HepG2 (cell line): ENCODE data around the gene FAM174C. TPM values are rescaled to one million over a fixed set of nuclear protein-coding genes. Genes with fewer than 3 reads are reported as not detected.
A peak's percentile ranks its signal among the peaks of the same experiment; 100 is the strongest.

Experiments
- ATF1 ChIP-seq: IDR thresholded peaks from 2 replicates; pipeline ENCODE4 v1.6.1; 2016; ENCODE audit warnings: mild to moderate bottlenecking, control low read depth
- CCDC6 ChIP-seq: sonication (generic); formaldehyde crosslinking; IDR thresholded peaks from 2 replicates; pipeline ENCODE4 v1.8.1; 2022; ENCODE audit warnings: mild to moderate bottlenecking, missing genetic modification reagents, moderate library complexity
- FOSL2 ChIP-seq: sonication (generic); formaldehyde crosslinking; IDR thresholded peaks from 2 replicates; pipeline ENCODE4 v1.4.0; 2020; ENCODE audit warnings: missing genetic modification reagents
- FOXP1 ChIP-seq, 2 experiments: fragments of 450-650 bp in 1 of 2; IDR thresholded peaks; 2 replicates each; pipeline ENCODE4 v1.6.1; 2017 to 2018; ENCODE audit warnings: antibody characterized with exemption in 1 of 2
- HNRNPLL ChIP-seq: fragments of 200-400 bp; formaldehyde crosslinking; IDR thresholded peaks from 2 replicates; pipeline ENCODE4 v1.6.1; 2017; ENCODE audit warnings: mild to moderate bottlenecking, low read depth, low read length; ENCODE audit not compliant: poor library complexity, severe bottlenecking
- KLF12 ChIP-seq: sonication (generic); formaldehyde crosslinking; IDR thresholded peaks from 2 replicates; pipeline ENCODE4 v1.4.0; 2020; ENCODE audit warnings: missing genetic modification reagents, borderline replicate concordance
- MXI1 ChIP-seq: IDR thresholded peaks from 3 replicates; pipeline ENCODE4 v1.6.1; 2012; ENCODE audit warnings: low read depth, low read length, inconsistent platforms, borderline replicate concordance
- MYNN ChIP-seq: sonication (generic); formaldehyde crosslinking; IDR thresholded peaks from 2 replicates; pipeline ENCODE4 v1.4.0; 2020; ENCODE audit warnings: mild to moderate bottlenecking, low read depth, missing genetic modification reagents
- NBN ChIP-seq: fragments of 450-650 bp; conservative IDR thresholded peaks from 2 replicates; pipeline ENCODE4 v1.6.1; 2017
- PAXIP1 ChIP-seq: sonication (generic); formaldehyde crosslinking; conservative IDR thresholded peaks from 2 replicates; pipeline ENCODE4 v1.4.0; 2020; ENCODE audit warnings: mild to moderate bottlenecking, missing genetic modification reagents, moderate library complexity
- PPARG ChIP-seq: conservative IDR thresholded peaks from 2 replicates; pipeline ENCODE4 v1.6.1; 2016; ENCODE audit warnings: missing biosample characterization, missing genetic modification reagents
- TCF7 ChIP-seq: sonication (generic); IDR thresholded peaks from 2 replicates; pipeline ENCODE4 v1.6.1; 2016; ENCODE audit warnings: antibody characterized with exemption, low read depth
- THAP8 ChIP-seq: sonication (generic); formaldehyde crosslinking; IDR thresholded peaks from 2 replicates; pipeline ENCODE4 v1.5.1; 2020; ENCODE audit warnings: missing genetic modification reagents, mild to moderate bottlenecking, borderline replicate concordance
- ZEB1 ChIP-seq: IDR thresholded peaks from 2 replicates; pipeline ENCODE4 v1.6.1; 2012; ENCODE audit warnings: mild to moderate bottlenecking, low read depth, inconsistent platforms; ENCODE audit not compliant: insufficient replicate concordance
- ZKSCAN8 ChIP-seq: IDR thresholded peaks from 2 replicates; pipeline ENCODE4 v1.6.1; 2016; ENCODE audit warnings: borderline replicate concordance, missing genetic modification reagents, missing compliant biosample characterization
- ZNF331 ChIP-seq: sonication (generic); formaldehyde crosslinking; IDR thresholded peaks from 2 replicates; pipeline ENCODE4 v1.4.0; 2020; ENCODE audit warnings: missing genetic modification reagents
- ZNF431 ChIP-seq: sonication (generic); formaldehyde crosslinking; IDR thresholded peaks from 2 replicates; pipeline ENCODE4 v1.9.0; 2022; ENCODE audit warnings: missing genetic modification reagents, low read depth, mild to moderate bottlenecking, borderline replicate concordance
- ZNF761 ChIP-seq: sonication (generic); formaldehyde crosslinking; conservative IDR thresholded peaks from 2 replicates; pipeline ENCODE4 v1.4.0; 2020; ENCODE audit warnings: mild to moderate bottlenecking, missing genetic modification reagents
- polyA plus RNA-seq, 8 experiments: library from polyadenylated mRNA; depleted of rRNA in 3 of 8; stranded (reverse) in 7 of 8; unstranded in 1 of 8; fragments of >200 nt; fragmentation: Illumina TruSeq in 4 of 8; extraction: Trizol in 4 of 8; gene quantifications; 2 replicates each; pipeline versions ENCODE4 v1.2.1 to v1.2.3, GENCODE V29; 2011 to 2016; ENCODE audit warnings: low read depth in 4 of 8, missing spikeins in 1 of 8, mixed read lengths in 1 of 8; ENCODE audit not compliant: insufficient read depth in 1 of 8
- total RNA-seq, 5 experiments: library from RNA; depleted of rRNA; stranded (reverse); fragments of >200 nt; fragmentation: Illumina TruSeq; extraction: Trizol; gene quantifications; 2 replicates each; pipeline ENCODE4 v1.2.3, GENCODE V29; 2016; ENCODE audit warnings: low read depth in 1 of 5
- TF ChIP-seq, protein P1 (sequence below): sonication (generic); formaldehyde crosslinking; IDR thresholded peaks from 2 replicates; pipeline ENCODE4 v1.4.0; 2020; ENCODE audit warnings: missing genetic modification reagents, borderline replicate concordance
- TF ChIP-seq, protein P2 (sequence below): sonication (generic); formaldehyde crosslinking; IDR thresholded peaks from 2 replicates; pipeline ENCODE4 v1.5.1; 2020; ENCODE audit warnings: mild to moderate bottlenecking, missing genetic modification reagents, moderate library complexity
- TF ChIP-seq, protein P3 (sequence below): IDR thresholded peaks from 2 replicates; pipeline ENCODE4 v1.6.1; 2012; ENCODE audit warnings: inconsistent platforms

FAM174C gene
- total and polyA plus RNA-seq, 2 of the 13 experiments (the other 11 are each of a cell fraction or from before 2014, with no cell fraction given): 19.5 to 31.3 TPM

GRCh38 chr19:1324806-1325567 lies 49.7 kb downstream of the FAM174C start (continued):
- TF ChIP-seq, protein P1, sequence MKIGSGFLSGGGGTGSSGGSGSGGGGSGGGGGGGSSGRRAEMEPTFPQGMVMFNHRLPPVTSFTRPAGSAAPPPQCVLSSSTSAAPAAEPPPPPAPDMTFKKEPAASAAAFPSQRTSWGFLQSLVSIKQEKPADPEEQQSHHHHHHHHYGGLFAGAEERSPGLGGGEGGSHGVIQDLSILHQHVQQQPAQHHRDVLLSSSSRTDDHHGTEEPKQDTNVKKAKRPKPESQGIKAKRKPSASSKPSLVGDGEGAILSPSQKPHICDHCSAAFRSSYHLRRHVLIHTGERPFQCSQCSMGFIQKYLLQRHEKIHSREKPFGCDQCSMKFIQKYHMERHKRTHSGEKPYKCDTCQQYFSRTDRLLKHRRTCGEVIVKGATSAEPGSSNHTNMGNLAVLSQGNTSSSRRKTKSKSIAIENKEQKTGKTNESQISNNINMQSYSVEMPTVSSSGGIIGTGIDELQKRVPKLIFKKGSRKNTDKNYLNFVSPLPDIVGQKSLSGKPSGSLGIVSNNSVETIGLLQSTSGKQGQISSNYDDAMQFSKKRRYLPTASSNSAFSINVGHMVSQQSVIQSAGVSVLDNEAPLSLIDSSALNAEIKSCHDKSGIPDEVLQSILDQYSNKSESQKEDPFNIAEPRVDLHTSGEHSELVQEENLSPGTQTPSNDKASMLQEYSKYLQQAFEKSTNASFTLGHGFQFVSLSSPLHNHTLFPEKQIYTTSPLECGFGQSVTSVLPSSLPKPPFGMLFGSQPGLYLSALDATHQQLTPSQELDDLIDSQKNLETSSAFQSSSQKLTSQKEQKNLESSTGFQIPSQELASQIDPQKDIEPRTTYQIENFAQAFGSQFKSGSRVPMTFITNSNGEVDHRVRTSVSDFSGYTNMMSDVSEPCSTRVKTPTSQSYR (CRISPR knock-in tag): peak; percentile 31; the same call in 1 of the 2 replicates
- TF ChIP-seq, protein P2, sequence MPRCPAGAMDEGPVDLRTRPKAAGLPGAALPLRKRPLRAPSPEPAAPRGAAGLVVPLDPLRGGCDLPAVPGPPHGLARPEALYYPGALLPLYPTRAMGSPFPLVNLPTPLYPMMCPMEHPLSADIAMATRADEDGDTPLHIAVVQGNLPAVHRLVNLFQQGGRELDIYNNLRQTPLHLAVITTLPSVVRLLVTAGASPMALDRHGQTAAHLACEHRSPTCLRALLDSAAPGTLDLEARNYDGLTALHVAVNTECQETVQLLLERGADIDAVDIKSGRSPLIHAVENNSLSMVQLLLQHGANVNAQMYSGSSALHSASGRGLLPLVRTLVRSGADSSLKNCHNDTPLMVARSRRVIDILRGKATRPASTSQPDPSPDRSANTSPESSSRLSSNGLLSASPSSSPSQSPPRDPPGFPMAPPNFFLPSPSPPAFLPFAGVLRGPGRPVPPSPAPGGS (CRISPR knock-in tag): peak; percentile 69; the same call in 1 of the 2 replicates
- TF ChIP-seq ZEB1 (peak; percentile 6), PAXIP1 (CRISPR knock-in tag) (peak; percentile 85), ZNF761 (CRISPR knock-in tag) (no peak), FOXP1 (IDR thresholded peaks at IDR 0.05) (no peak), FOXP1 (CRISPR knock-in tag; IDR thresholded peaks at IDR 0.05) (0 out of 2 replicates have a peak, but pooled peaks have one; percentile 21), ATF1 (CRISPR knock-in tag) (peak; percentile 84), HNRNPLL (peak; percentile 81), CCDC6 (CRISPR knock-in tag) (0 out of 2 replicates have a peak, but pooled peaks have one; percentile 15), THAP8 (CRISPR knock-in tag) (no peak), ZKSCAN8 (CRISPR knock-in tag) (0 out of 2 replicates have a peak, but pooled peaks have one; percentile 32), FOSL2 (CRISPR knock-in tag) (peak; percentile 81), MXI1 (peak; percentile 71; the same call in 2 of the 3 replicates), NBN (no peak), ZNF331 (CRISPR knock-in tag) (peak; percentile 60), KLF12 (CRISPR knock-in tag) (peak; percentile 72; the same call in 1 of the 2 replicates), TCF7 (peak; percentile 68), ZNF431 (CRISPR knock-in tag) (no peak; the same call in 1 of the 2 replicates), MYNN (CRISPR knock-in tag) (0 out of 2 replicates have a peak, but pooled peaks have one; percentile 58), PPARG (CRISPR knock-in tag) (peak; percentile 97)
- TF ChIP-seq, protein P3, sequence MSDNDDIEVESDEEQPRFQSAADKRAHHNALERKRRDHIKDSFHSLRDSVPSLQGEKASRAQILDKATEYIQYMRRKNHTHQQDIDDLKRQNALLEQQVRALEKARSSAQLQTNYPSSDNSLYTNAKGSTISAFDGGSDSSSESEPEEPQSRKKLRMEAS: peak; percentile 76
